Stomach (tissue), 4 donors: ENCODE measurements around the gene SMYD3.

ENCODE experiments used
- CTCF ChIP-seq, 7 experiments: fragments of 450-650 bp in 4 of 7; fragments of 200-600 bp in 3 of 7; sonication (generic) in 3 of 7; IDR thresholded peaks; one replicate each; pipeline ENCODE4 v1.5.1; 2016 to 2019; ENCODE audit warnings: antibody characterized with exemption in 7 of 7, control low read depth in 2 of 7, mild to moderate bottlenecking in 1 of 7
- POLR2A ChIP-seq, 4 donors: fragments of 450-650 bp; IDR thresholded peaks; one replicate each; pipeline ENCODE4 v1.6.1; 2016; ENCODE audit warnings: antibody characterized with exemption in 4 of 4, control low read depth in 2 of 4, mild to moderate bottlenecking in 1 of 4, moderate library complexity in 1 of 4
- POLR2AphosphoS5 ChIP-seq, 3 donors: sonication (generic); formaldehyde crosslinking; IDR thresholded peaks; one replicate each; pipeline ENCODE4 v1.6.1; 2016; ENCODE audit warnings: antibody characterized with exemption in 3 of 3

GRCh38 chr1:246384616-246385015 lies 122.5 kb downstream of the SMYD3 start:
- TF ChIP-seq CTCF (IDR thresholded peaks at IDR 0.05) (no peak), POLR2A (IDR thresholded peaks at IDR 0.05) (no peak), POLR2AphosphoS5 (IDR thresholded peaks at IDR 0.05) (no peak)
